GM12878 (cell line): ENCODE results near the gene KCTD16.

Experiments used
- CTCF ChIP-seq, 3 experiments: IDR thresholded peaks in 2 of 3; conservative IDR thresholded peaks in 1 of 3; 2 replicates each; pipeline ENCODE4 v1.5.1; 2011; ENCODE audit warnings: low read depth in 3 of 3, low read length in 3 of 3, mild to moderate bottlenecking in 3 of 3, control low read depth in 2 of 3, moderate library complexity in 2 of 3, inconsistent platforms in 1 of 3, mixed read lengths in 1 of 3; ENCODE audit not compliant: control insufficient read depth in 2 of 3, insufficient read depth in 1 of 3; ENCODE audit errors: extremely low read depth in 1 of 3
- EGR1 ChIP-seq, 2 experiments: IDR thresholded peaks; 1 replicate in 1 of 2; 2 replicates in 1 of 2; pipeline ENCODE4 v1.6.1; 2011 to 2012; ENCODE audit warnings: low read depth in 2 of 2, low read length in 2 of 2, borderline replicate concordance in 1 of 2, mild to moderate bottlenecking in 1 of 2, moderate library complexity in 1 of 2
- GABPA ChIP-seq: IDR thresholded peaks from 2 replicates; pipeline ENCODE4 v1.6.1; 2014; ENCODE audit warnings: antibody characterized with exemption, low read depth, mild to moderate bottlenecking, inconsistent platforms
- POLR2AphosphoS5 ChIP-seq: IDR thresholded peaks from 2 replicates; pipeline ENCODE4 v1.6.1; 2011; ENCODE audit warnings: mild to moderate bottlenecking, low read length, inconsistent platforms
- ZNF274 ChIP-seq: IDR thresholded peaks from one replicate; pipeline ENCODE4 v1.8.0; 2011; ENCODE audit not compliant: insufficient read length, insufficient read depth

- TF ChIP-seq GABPA: no peak
- TF ChIP-seq POLR2AphosphoS5: no peak
- no peak for TF ChIP-seq CTCF (IDR thresholded peaks at IDR 0.05 in 2 of 3, conservative IDR thresholded peaks at IDR 0.05 in 1 of 3; ENCODE audit: control insufficient read depth in 2 of 3, extremely low read depth in 1 of 3, insufficient read depth in 1 of 3, low read depth in 3 of 3, low read length in 3 of 3)
- TF ChIP-seq ZNF274: no peak
- no peak for TF ChIP-seq EGR1 (IDR thresholded peaks at IDR 0.05; ENCODE audit: borderline replicate concordance in 1 of 2, low read depth in 2 of 2, low read length in 2 of 2)
These were observed 286.5 kb downstream of the KCTD16 start for GRCh38 chr5:144457160-144457559.
